Measurements from ENCODE around the gene FLYWCH1. TPM values are rescaled to one million over a fixed set of nuclear protein-coding genes. Genes with fewer than 3 reads are reported as not detected.

The FLYWCH1 gene
- total and polyA plus RNA-seq, 9 of the 15 experiments (the other 6 are each of a cell fraction or from before 2014, with no cell fraction given) = 0.18 to 33.6 (median 11.3) TPM

DNA sequence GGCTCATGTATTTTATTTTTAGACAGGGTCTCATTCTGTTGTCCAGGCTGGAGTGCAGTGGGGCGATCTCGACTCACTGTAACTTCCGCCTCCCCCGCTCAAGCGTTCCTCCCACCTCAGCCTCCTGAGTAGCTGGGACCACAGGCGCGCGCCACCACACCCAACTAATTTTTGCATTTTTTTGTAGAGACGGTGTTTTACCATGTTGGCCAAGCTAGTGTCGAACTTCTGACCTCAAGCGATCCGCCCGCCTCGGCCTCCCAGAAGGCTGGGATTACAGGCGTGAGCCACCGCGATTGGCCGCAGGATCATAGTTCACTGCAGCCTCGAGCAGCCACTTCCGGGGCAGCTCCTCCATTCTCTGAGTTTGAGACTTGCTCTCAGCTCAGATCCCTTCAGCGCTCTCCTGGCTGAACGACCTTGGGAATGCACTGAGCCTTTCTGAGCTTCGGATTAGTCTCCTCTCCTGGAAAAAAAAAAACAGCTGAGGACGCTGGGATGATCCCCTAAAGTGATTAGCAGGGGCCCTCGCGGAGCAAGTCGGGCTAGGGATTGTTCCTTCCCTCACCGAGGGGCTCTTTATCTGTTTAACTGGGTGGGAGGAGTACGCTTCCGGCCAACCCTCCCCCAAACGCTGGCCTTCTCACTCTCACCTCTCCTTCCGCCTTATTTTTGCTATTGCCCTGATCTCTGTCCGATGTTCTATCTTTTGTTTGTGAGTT is 69.6 kb downstream of the FLYWCH1 start (continued):
- TF ChIP-seq, protein P1, sequence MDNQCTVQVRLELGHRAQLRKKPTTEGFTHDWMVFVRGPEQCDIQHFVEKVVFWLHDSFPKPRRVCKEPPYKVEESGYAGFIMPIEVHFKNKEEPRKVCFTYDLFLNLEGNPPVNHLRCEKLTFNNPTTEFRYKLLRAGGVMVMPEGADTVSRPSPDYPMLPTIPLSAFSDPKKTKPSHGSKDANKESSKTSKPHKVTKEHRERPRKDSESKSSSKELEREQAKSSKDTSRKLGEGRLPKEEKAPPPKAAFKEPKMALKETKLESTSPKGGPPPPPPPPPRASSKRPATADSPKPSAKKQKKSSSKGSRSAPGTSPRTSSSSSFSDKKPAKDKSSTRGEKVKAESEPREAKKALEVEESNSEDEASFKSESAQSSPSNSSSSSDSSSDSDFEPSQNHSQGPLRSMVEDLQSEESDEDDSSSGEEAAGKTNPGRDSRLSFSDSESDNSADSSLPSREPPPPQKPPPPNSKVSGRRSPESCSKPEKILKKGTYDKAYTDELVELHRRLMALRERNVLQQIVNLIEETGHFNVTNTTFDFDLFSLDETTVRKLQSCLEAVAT (IDR thresholded peaks at IDR 0.05) = peak in 1 of 2 experiments; percentile 62; a peak in 1 of 4 replicates
- TF ChIP-seq CBX3 (IDR thresholded peaks at IDR 0.05; ENCODE audit: borderline replicate concordance in 1 of 2, low read length in 2 of 2) (peak in 1 of 2 experiments; percentile 73; a peak in 1 of 3 replicates), MAZ (CRISPR knock-in tag; conservative IDR thresholded peaks at IDR 0.05 in 1 of 2, IDR thresholded peaks at IDR 0.05 in 1 of 2) (peak in 1 of 2 experiments; percentile 50; a peak in 1 of 4 replicates), PHF8 (IDR thresholded peaks at IDR 0.05; ENCODE audit: borderline replicate concordance, low read length) (peak; percentile 39; the same call in 1 of the 2 replicates), PTBP1 (IDR thresholded peaks at IDR 0.05; ENCODE audit: low read depth, low read length) (no peak), ZNF239 (CRISPR knock-in tag; IDR thresholded peaks at IDR 0.05) (no peak), ZNF140 (CRISPR knock-in tag; IDR thresholded peaks at IDR 0.05) (no peak), TCFL5 (CRISPR knock-in tag; conservative IDR thresholded peaks at IDR 0.05) (no peak), DNMT1 (IDR thresholded peaks at IDR 0.05) (no peak), ZNF24 (IDR thresholded peaks at IDR 0.05) (0 out of 2 replicates have a peak, but pooled peaks have one; percentile 40), TAF7 (tag; IDR thresholded peaks at IDR 0.05) (0 out of 2 replicates have a peak, but pooled peaks have one; percentile 34), ZNF398 (CRISPR knock-in tag; IDR thresholded peaks at IDR 0.05) (no peak), ZNF583 (CRISPR knock-in tag; IDR thresholded peaks at IDR 0.05) (no peak), SMARCB1 (IDR thresholded peaks at IDR 0.05; ENCODE audit: insufficient read length, low read depth) (no peak), ARID1B (IDR thresholded peaks at IDR 0.05) (peak; percentile 64; the same call in 1 of the 2 replicates), MAFF (IDR thresholded peaks at IDR 0.05; ENCODE audit: low read length) (no peak), MYC (IDR thresholded peaks at IDR 0.05; ENCODE audit: low read depth, low read length) (no peak; the same call in 1 of the 2 replicates), MYC (CRISPR knock-in tag; IDR thresholded peaks at IDR 0.05; ENCODE audit: borderline replicate concordance, low read depth) (no peak), ZNF445 (CRISPR knock-in tag; IDR thresholded peaks at IDR 0.05; ENCODE audit: low read depth) (no peak), KLF13 (tag; IDR thresholded peaks at IDR 0.05; ENCODE audit: borderline replicate concordance, low read depth) (peak; percentile 70; the same call in 1 of the 2 replicates), ZFP36 (IDR thresholded peaks at IDR 0.05; ENCODE audit: low read depth, low read length, partially characterized antibody) (peak; percentile 55), ZNF121 (CRISPR knock-in tag; conservative IDR thresholded peaks at IDR 0.05) (peak; percentile 44), CXXC5 (CRISPR knock-in tag; IDR thresholded peaks at IDR 0.05) (peak; percentile 53; the same call in 1 of the 2 replicates)
- TF ChIP-seq, protein P2, sequence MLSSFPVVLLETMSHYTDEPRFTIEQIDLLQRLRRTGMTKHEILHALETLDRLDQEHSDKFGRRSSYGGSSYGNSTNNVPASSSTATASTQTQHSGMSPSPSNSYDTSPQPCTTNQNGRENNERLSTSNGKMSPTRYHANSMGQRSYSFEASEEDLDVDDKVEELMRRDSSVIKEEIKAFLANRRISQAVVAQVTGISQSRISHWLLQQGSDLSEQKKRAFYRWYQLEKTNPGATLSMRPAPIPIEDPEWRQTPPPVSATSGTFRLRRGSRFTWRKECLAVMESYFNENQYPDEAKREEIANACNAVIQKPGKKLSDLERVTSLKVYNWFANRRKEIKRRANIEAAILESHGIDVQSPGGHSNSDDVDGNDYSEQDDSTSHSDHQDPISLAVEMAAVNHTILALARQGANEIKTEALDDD (IDR thresholded peaks at IDR 0.05) = no peak; the same call in 1 of the 2 replicates

Measured in K562 (cell line).